HFF-Myc (cell line): ENCODE results near the gene UNC13B.

Source experiments
- DNase-seq: peaks from one replicate; pipeline ENCODE4 v3.0.0-alpha.2; 2011; ENCODE audit warnings: low read depth; ENCODE audit errors: extremely low read depth
- H3K4me3 ChIP-seq: replicated peaks from 2 replicates; pipeline ENCODE4 v1.5.1; 2011; ENCODE audit warnings: low read depth, mild to moderate bottlenecking, control low read depth, low read length
- TF ChIP-seq, protein P1 (sequence below): IDR thresholded peaks from 2 replicates; pipeline ENCODE4 v1.5.1; 2012; ENCODE audit warnings: mild to moderate bottlenecking, low read depth, low read length, control low read depth; ENCODE audit errors: missing control alignments

The UNC13B gene

GRCh38 chr9:35293376-35293964 is 131.7 kb downstream of the UNC13B start:
- TF ChIP-seq, protein P1, sequence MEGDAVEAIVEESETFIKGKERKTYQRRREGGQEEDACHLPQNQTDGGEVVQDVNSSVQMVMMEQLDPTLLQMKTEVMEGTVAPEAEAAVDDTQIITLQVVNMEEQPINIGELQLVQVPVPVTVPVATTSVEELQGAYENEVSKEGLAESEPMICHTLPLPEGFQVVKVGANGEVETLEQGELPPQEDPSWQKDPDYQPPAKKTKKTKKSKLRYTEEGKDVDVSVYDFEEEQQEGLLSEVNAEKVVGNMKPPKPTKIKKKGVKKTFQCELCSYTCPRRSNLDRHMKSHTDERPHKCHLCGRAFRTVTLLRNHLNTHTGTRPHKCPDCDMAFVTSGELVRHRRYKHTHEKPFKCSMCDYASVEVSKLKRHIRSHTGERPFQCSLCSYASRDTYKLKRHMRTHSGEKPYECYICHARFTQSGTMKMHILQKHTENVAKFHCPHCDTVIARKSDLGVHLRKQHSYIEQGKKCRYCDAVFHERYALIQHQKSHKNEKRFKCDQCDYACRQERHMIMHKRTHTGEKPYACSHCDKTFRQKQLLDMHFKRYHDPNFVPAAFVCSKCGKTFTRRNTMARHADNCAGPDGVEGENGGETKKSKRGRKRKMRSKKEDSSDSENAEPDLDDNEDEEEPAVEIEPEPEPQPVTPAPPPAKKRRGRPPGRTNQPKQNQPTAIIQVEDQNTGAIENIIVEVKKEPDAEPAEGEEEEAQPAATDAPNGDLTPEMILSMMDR = no peak
- H3K4me3 ChIP-seq = no peak overlapping the region
- no peak for DNase-seq

GRCh38 chr9:35294066-35294465 is 132.3 kb downstream of the UNC13B start:
- no peak for DNase-seq
- TF ChIP-seq, protein P1 = no peak

GRCh38 chr9:35294556-35294955 is 132.7 kb downstream of the UNC13B start:
- H3K4me3 ChIP-seq = no peak overlapping the region
- TF ChIP-seq, protein P1 = no peak
- DNase-seq = no peak

More at GRCh38 chr9:35294066-35294465, 132.3 kb downstream of the UNC13B start:
- no peak overlapping the region for H3K4me3 ChIP-seq

DNA sequence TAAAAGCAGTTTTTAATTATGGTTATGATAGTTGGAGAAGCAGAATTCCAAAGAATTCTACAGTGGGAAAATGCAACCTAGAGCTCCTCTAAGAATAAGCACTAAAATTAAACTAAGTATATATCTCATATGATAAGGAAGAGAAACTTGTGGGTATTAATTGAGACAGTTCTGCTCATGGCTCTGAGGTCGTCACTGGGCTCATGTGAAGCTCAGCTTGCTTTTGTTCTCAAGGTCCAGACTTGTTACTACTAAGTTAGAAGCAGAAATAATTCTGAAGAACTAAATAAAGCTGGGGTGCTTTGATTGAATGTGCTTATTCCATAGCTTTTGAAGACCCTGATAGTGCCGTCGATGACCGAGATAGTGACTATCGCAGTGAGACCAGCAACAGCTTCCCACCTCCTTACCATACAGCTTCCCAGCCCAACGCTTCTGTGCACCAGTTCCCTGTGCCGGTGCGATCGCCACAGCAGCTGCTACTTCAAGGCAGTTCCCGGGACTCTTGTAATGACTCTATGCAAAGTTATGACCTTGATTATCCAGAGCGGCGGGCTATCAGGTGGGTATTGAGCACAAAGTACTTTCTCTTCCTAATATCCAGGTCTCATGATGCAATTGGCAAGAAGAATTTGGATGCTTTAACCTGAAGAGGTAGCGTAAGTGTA is 133.7 kb downstream of the UNC13B start:
- DNase-seq = no peak
- H3K4me3 ChIP-seq = no peak overlapping the region
- TF ChIP-seq, protein P1 = no peak

- TF ChIP-seq, protein P1 = no peak
- no peak for DNase-seq
Observed at GRCh38 chr9:35303567-35303966, 141.8 kb downstream of the UNC13B start.

DNA sequence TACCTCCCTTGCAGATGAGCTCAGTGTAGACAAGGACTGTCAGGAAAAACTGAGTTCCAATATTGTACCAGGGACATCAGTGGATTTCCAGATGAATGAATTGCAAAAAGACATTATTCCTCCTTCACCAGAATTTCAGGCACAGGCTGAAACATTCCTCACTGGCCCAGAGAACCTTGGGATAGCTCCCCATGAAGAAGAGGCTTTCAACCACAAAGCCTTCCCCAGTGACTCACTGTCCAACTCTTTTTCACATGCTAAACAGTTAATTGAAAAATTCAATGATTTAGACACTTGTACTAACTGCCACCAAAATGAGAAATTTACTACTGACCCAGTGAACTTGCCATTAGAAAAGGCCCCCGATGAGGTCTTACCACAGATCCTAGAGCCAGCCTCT is 144.5 kb downstream of the UNC13B start:
- TF ChIP-seq, protein P1 = no peak
- DNase-seq = no peak

More at GRCh38 chr9:35303567-35303966, 141.8 kb downstream of the UNC13B start:
- no peak overlapping the region for H3K4me3 ChIP-seq

More for the DNA sequence above, 144.5 kb downstream of the UNC13B start:
- no peak overlapping the region for H3K4me3 ChIP-seq
